SK-N-SH treated with all-trans-retinoic acid at 6 μM for 48 hours (cell line): ENCODE measurements around the gene TUT1.

Experiments used
- OSR1 ChIP-seq: fragments of 250-450 bp; sonication (Bioruptor Pico); IDR thresholded peaks from 2 replicates; pipeline ENCODE4 v1.8.0; 2022; ENCODE audit warnings: moderate library complexity, mild to moderate bottlenecking, inconsistent platforms
- PPARA ChIP-seq: fragments of 250-450 bp; sonication (Bioruptor Pico); IDR thresholded peaks from 2 replicates; pipeline ENCODE4 v1.5.0; 2020; ENCODE audit warnings: mild to moderate bottlenecking, borderline replicate concordance
- ZC3H10 ChIP-seq: fragments of 250-450 bp; sonication (Bioruptor Pico); IDR thresholded peaks from 2 replicates; pipeline ENCODE4 v1.5.1; 2021; ENCODE audit warnings: mild to moderate bottlenecking, moderate library complexity
- ZFP30 ChIP-seq: fragments of 450-650 bp; formaldehyde crosslinking; IDR thresholded peaks from 2 replicates; pipeline ENCODE4 v1.5.0; 2022; ENCODE audit warnings: mild to moderate bottlenecking, moderate library complexity
- TF ChIP-seq, protein P1 (sequence below): fragments of 250-450 bp; sonication (Bioruptor Pico); IDR thresholded peaks from 2 replicates; pipeline ENCODE4 v1.5.1; 2020; ENCODE audit warnings: low read depth, mild to moderate bottlenecking, moderate library complexity

DNA sequence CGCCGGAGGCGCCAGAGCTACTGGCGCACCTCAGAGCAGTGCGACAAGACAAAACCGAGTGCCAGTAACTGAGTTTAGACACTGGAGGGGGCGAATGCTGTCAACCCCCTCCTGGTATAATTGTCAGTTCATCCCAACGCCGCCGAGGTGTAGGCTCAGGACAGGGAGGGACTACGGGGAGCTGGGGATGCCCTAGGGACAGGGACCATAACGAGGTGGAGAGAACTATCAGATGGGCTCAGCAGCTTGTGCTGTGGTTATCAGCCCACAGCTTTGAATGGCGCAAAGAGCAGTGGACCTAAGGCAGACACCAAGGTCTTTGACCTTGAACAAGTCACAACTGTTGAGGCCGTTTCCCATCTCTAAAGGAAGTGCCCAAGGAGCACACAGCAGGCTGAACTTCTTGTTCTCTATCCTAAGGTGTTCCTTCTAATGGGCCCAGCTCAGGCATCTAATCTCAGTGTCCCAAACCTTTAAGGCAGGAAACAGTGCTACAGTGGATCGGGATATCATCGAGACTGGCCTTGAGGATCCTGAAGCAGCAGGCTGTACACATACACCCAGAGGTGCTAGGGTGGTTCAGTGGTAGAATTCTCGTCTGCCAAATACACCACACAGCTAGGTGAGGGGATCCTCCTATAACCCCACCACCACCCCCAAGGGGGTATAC is 958 bp upstream of the TUT1 start:
- TF ChIP-seq PPARA (CRISPR knock-in tag) = no peak
- TF ChIP-seq, protein P1, sequence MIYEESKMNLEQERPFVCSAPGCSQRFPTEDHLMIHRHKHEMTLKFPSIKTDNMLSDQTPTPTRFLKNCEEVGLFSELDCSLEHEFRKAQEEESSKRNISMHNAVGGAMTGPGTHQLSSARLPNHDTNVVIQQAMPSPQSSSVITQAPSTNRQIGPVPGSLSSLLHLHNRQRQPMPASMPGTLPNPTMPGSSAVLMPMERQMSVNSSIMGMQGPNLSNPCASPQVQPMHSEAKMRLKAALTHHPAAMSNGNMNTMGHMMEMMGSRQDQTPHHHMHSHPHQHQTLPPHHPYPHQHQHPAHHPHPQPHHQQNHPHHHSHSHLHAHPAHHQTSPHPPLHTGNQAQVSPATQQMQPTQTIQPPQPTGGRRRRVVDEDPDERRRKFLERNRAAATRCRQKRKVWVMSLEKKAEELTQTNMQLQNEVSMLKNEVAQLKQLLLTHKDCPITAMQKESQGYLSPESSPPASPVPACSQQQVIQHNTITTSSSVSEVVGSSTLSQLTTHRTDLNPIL (CRISPR knock-in tag) = no peak
- no peak for TF ChIP-seq OSR1 (CRISPR knock-in tag)
- no peak for TF ChIP-seq ZC3H10 (CRISPR knock-in tag)
- TF ChIP-seq ZFP30 (CRISPR knock-in tag) = no peak
